Measurements from ENCODE around the gene PGPEP1.
"Not testable (repeated sequence)": the region's sequence is repeated elsewhere in the genome, so short reads cannot be mapped to it uniquely, and the experiment has no call there.

The PGPEP1 gene

DNA sequence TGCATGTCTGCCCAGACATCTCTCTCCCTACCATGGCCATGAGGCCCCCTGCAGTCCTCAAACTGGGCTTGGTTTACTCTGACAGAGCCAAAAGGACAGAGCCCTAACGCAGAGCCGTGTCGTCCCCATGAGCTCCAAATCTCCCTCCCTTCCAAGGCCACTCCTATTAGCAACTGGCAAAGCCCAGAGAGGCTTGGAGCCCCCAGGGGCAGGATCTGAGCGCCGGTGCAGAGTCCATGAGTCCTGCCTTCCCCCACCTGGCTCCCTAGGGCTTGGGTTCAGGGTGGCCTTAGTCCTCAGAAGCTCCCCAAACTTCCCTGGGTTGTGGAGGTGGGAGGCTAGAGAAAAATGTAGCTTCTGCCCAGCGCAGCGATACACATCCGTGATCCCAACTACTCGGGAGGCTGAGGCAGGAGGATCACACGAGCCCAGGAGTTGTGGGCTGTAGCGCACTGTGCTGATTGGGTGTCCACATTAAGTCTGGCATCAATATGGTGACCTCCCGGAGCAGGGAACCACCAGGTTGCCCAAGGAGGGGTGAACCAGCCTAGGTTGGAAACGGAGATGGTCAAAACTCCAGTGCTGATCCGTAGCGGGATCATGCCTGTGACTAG lies 7.4 kb upstream of the PGPEP1 start:
- DNase-seq, result no peak

DNA sequence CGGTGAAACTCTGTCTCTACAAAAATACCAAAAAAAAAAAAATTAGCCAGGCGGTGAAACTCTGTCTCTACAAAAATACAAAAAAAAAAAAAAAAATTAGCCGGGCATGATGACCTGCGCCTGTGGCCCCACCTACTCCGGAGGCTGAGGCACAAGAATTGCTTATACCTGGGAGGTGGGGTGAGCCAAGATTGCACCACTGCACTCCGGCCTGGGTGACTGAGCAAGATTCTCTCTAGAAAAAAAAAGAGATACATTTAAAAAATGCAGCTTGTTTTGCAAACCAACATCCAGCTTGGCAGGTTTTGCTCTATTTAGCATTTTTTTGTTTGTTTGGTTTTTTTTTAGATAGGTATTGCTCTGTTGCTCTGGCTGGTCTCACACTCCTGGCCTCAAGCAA lies 6.7 kb upstream of the PGPEP1 start:
- no peak for DNase-seq

DNA sequence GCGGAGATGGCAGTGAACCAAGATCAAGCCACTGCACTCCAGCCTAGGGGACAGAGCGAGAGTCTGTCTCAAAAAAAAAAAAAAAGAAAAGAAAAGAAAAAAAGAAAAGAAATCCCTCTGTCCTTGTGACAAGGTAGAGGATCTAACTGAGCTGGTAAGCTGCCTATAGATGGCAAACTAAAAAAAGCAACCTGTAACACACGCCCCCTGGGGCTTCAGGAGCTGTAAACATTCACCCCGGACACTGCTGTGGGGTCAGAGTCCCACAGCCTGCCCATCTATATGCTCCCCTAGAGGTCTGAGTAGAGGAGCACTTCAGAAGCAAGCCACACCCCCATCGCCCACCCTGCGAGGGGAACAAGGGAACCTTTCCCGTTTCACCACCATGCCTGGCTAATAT lies 4.3 kb upstream of the PGPEP1 start:
- no peak for DNase-seq

GRCh38 chr19:18338541-18338940 lies 1.9 kb upstream of the PGPEP1 start:
- DNase-seq, result no peak

DNA sequence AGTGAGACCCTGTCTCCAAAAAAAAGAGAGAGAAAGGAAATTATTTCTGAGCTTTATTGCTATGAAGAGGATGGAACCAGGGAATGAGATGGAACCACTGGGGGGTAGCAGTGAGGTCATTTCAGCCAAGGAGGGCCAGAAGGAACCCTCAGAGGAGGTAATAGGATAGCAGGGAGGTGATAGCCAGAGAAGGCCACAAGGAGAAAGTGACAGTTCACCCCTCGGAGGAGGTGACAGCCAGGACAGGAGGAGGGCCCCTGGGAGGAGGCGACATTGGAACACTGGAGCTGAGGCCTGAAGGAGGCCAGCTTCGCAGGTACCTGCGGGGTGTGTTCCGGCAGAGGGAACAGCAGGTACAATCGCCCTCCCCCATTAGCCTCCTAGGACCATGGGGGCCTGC lies 675 bp upstream of the PGPEP1 start:
- DNase-seq, result no peak

DNA sequence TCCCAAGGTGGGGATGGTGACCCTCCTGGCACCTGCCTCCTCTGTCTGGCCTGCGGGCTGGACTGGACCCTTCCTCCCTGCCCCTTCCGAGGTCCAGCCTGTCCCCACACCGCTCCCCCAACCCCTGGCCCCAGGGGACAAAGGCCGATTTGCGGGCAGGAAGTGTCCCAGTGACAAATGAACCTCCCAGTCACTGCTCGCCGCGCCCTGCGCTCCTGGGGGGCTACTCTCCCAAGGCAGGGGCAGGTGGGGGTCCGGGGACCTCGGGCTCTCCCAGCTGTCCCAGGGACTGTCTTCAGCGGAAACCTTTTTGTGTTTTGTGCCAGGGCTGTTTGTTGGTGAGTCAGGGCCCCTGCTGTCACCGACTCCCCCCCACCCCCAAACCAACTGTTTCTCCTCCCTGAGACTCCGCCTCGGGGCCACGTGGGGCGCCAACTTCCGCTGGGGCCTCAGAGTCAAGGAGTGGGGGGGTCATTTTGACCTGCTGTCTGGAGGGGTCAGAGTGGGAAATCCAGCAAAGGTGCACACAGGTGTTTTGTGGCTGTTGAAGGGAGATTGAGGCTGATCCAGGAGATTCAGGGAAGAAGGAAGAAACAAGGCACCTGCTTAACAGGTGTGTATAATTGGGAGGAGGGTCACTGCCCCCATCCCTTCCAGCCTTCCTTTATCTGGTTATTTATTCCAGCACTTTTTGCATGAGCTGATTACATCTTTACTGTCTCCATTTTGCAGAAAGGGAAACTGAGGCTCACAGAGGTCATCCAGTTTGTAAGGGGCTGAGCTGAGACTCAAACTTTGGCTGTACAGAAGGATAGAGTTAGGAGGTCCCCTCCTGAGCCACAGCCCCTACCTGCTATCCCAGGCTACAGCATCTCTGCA lies 831 bp downstream of the PGPEP1 start:
- peak; percentile 25 for DNase-seq

- no peak for DNase-seq
Observed at GRCh38 chr19:18342090-18342632, 1.8 kb downstream of the PGPEP1 start.

- no peak for DNase-seq
Observed at GRCh38 chr19:18344582-18344950, 4.2 kb downstream of the PGPEP1 start.

DNA sequence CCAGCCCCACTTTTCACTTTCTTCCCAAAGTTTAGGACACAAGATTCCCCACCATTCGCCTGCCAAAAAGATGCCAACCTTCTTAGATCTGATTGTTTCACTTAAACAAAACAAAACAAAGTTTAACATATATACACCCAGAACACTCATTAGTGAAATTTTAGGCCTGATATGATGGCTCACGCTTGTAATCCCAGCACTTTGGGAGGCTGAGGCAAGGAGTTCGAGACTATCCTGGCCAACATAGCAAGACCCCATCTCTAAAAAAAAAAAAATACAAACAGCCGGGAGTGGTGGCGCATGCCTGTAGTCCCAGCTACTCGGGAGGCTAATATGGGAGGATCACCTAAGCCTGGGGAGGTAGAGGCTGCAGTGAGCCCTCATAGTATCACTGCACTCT lies 4.9 kb downstream of the PGPEP1 start:
- no peak for DNase-seq

GRCh38 chr19:18346091-18346490 lies 5.7 kb downstream of the PGPEP1 start:
- no peak for DNase-seq

DNA sequence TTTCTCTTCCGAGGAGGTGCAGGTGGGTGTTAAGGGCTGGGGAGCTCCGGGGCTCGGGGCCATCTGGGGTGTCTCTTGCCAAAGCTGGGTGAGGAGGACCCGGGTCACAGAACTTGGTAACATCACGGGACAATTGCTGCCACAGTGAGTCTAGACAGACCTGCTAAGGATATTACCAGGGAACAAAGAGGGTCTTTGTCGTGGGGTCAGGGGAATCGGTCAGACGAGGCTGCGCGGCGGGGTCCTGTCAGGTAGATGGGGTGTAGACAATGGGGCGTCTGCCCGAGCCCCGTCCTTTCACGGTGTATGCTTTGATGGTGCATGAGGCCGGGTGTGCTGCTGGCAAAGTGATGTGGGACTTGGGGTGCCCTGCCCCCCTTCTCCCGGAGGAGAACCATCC lies 7.8 kb downstream of the PGPEP1 start:
- no peak for DNase-seq

- DNase-seq, result not testable (repeated sequence)
Observed at GRCh38 chr19:18348818-18349339, 8.5 kb downstream of the PGPEP1 start.

GRCh38 chr19:18349524-18350128 lies 9.2 kb downstream of the PGPEP1 start:
- peak; percentile 17 for DNase-seq

GRCh38 chr19:18350490-18350889 lies 10.1 kb downstream of the PGPEP1 start:
- no peak for DNase-seq

DNA sequence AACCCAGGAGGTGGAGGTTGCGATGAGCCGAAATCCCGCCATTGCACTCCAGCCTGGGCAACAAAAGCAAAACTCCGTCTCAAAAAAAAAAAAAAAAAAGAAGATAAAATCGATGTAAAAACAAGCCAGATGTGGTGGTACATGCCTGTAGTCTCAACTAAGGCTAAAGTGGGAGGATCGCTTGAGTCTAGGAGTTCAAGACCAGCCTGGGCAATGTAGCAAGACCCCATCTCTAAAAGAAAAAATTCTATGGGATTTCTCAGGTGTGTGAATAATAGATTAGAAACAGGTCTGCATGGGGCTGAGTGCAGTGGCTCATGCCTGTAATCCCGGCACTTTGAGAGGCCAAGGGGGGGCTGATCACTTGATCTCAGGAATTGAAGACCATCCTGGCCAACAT lies 11.1 kb downstream of the PGPEP1 start:
- DNase-seq, result no peak

GRCh38 chr19:18353378-18354005 lies 13.1 kb downstream of the PGPEP1 start:
- no peak for DNase-seq

GRCh38 chr19:18354743-18355142 lies 14.3 kb downstream of the PGPEP1 start:
- DNase-seq, result not testable (repeated sequence)

DNA sequence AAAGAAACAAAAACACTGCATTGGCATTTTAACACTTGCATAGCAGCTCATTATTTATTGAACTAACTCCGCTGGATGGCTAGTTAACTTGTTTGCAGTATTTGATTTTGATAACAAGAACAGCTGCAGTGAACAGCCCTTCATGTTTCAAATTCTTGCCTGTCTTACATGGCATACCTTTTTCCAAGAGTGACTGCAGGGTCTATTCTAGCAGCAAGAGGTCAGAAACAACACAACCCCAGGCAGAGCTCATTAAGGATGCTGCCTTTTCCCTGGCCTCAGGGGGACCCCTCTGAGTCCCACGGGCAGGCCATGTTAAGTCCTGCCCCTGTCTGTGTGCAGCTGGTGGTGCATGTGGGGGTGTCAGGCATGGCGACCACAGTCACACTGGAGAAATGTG lies 16.6 kb downstream of the PGPEP1 start:
- no peak for DNase-seq

DNA sequence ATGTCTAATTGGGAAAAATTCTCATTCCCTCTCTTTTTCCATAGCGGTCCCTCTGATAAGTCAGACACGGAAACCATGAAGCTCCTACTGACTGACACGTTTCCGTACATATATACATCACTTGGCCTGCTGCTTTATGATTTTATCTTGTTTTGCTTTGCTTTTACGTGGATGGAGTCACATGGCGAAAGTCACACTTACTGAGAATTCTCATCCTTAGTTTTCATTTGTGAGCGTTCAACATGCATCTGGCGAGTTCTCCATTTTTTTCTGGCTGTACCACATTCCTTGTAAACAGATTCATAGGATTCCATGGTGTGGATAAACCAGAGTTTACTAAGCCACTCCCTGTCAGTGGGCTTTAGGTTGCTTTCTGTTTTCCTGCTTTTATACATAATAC lies 21.2 kb downstream of the PGPEP1 start:
- no peak for DNase-seq

- DNase-seq, result no peak
Observed at GRCh38 chr19:18362934-18363542, 22.6 kb downstream of the PGPEP1 start.

DNA sequence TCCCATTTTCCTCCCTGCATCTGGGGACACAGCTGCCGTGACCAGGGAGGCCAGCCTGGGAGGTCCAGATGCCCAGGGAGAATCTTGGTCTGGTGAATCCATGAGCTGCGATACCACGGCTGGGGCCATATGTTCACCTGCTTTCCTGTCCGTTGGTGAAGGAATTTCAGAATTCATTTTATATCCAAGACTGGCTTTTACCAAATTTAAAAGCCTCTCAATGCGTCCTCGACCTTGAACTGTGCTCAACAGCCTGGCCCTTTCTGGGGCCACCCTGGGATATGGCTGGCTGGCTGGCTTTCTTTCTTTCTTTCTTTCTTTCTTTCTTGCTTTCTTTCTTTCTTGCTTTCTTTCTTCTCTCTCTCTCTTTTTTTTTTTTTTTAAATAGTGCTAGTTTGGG lies 23.4 kb downstream of the PGPEP1 start:
- DNase-seq, result no peak

DNA sequence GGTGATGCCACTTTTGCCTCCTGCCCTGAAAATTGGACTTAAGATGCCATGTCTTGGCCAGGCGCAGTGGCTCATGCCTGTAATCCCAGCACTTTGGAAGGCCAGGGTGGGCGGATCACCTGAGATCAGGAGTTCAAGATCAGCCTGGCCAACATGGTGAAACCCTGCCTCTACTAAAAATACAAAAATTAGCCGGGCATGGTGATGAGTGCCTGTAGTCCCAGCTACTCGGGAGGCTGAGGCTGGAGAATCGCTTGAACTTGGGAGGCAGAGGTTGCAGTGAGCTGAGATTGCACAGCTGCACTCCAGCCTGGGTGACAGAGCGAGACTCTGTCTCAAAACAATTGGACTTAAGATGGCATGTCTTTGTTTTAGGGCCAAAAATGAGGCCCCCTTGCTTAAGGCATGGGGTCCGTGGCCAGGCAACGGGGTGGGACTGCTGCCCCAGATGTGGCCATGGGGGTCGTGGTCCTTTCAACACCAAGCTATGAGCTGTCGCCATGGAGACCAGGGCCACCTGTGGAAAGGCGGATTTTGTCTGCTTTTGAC lies 24.0 kb downstream of the PGPEP1 start:
- DNase-seq, result not testable (repeated sequence)

All from DMS79 treated with DMSO at 0.1 percent for 48 hours (cell line).